ENCODE data around the gene ARHGAP25.
A peak's percentile ranks its signal among the peaks of the same experiment; 100 is the strongest.

Gene ARHGAP25

DNA sequence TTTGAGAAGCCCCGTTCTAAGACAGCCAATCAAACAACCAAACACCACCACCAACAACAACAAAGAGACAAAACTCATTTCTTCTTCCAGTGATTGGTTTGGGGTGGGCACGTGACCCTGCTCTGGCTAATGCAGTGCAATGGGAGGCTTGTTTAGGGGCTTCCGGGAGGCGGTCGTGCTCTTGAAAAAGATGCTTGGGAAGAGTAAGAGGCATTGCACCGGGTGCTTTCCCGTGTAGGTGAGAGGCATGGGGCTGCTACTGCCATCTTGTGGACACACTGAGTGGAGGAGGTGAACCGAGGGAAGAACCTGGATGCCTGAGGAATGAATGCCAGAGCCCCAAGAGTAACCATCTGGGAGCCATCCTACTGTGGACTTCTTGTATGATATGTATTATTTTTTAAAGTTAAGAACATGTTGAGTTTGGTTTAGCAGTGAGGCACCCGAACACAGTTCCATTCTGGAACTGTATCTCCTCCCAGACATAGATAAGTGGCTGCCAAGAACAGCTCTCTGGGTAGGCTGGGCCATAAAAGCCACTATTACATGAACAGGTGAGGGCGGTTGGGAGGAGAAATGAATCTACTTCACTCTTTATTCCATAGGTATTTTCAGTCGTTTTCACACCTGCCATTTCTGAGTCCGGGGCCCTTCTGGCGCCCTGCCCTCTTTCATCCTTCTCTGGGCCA, 19.1 kb upstream of the ARHGAP25 start:
- TF ChIP-seq, protein P1, sequence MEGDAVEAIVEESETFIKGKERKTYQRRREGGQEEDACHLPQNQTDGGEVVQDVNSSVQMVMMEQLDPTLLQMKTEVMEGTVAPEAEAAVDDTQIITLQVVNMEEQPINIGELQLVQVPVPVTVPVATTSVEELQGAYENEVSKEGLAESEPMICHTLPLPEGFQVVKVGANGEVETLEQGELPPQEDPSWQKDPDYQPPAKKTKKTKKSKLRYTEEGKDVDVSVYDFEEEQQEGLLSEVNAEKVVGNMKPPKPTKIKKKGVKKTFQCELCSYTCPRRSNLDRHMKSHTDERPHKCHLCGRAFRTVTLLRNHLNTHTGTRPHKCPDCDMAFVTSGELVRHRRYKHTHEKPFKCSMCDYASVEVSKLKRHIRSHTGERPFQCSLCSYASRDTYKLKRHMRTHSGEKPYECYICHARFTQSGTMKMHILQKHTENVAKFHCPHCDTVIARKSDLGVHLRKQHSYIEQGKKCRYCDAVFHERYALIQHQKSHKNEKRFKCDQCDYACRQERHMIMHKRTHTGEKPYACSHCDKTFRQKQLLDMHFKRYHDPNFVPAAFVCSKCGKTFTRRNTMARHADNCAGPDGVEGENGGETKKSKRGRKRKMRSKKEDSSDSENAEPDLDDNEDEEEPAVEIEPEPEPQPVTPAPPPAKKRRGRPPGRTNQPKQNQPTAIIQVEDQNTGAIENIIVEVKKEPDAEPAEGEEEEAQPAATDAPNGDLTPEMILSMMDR (IDR thresholded peaks at IDR 0.05; ENCODE audit: borderline replicate concordance, control extremely low read depth, extremely low read depth, insufficient read depth, missing control alignments), result peak; percentile 65
- peak; percentile 52 for DNase-seq (ENCODE audit: low spot score)
- in situ Hi-C loops (cut with MboI; ENCODE audit: low sequenced_read_pairs, unreplicated experiment), result loop anchor here (25.0 kb wide), 1 partner anchor 228 kb away; no protein-coding TSS in a partner anchor

- in situ Hi-C loops (cut with MboI; ENCODE audit: low sequenced_read_pairs, unreplicated experiment), result loop anchor here (25.0 kb wide), 1 partner anchor 229 kb away; no protein-coding TSS in a partner anchor
- DNase-seq (ENCODE audit: low spot score), result no peak
- TF ChIP-seq, protein P1 (IDR thresholded peaks at IDR 0.05; ENCODE audit: borderline replicate concordance, control extremely low read depth, extremely low read depth, insufficient read depth, missing control alignments), result no peak
Observed at GRCh38 chr2:68716604-68717304, 17.9 kb upstream of the ARHGAP25 start.

GRCh38 chr2:68717305-68717661, 17.3 kb upstream of the ARHGAP25 start:
- in situ Hi-C loops (cut with MboI; ENCODE audit: low sequenced_read_pairs, unreplicated experiment), result loop anchor here (25.0 kb wide), 1 partner anchor 230 kb away; no protein-coding TSS in a partner anchor
- TF ChIP-seq, protein P1 (IDR thresholded peaks at IDR 0.05; ENCODE audit: borderline replicate concordance, control extremely low read depth, extremely low read depth, insufficient read depth, missing control alignments), result no peak
- DNase-seq (ENCODE audit: low spot score), result no peak

- TF ChIP-seq, protein P1 (IDR thresholded peaks at IDR 0.05; ENCODE audit: borderline replicate concordance, control extremely low read depth, extremely low read depth, insufficient read depth, missing control alignments), result no peak
- in situ Hi-C loops (cut with MboI; ENCODE audit: low sequenced_read_pairs, unreplicated experiment), result loop anchor here (25.0 kb wide), 1 partner anchor 233 kb away; no protein-coding TSS in a partner anchor
Observed at GRCh38 chr2:68719912-68720311, 14.7 kb upstream of the ARHGAP25 start.

DNA sequence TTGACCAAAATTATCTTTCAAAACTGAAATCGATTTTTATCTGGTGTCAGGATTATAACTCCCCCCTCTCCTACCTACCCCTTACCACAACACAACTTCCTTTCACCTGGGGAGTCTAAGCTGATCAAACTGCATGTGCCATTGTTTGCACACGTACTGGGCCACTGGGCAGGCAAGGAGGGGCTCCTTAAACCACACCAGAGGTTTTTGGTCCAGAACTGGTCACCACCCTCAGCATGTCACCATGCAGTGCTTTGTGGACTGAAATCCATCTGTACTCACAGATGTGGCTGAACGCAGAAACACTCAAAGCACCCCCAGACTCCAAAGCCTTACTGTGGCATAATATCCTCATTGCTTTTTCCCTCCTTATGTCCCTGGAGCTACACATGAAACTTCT, 13.9 kb upstream of the ARHGAP25 start:
- TF ChIP-seq, protein P1 (IDR thresholded peaks at IDR 0.05; ENCODE audit: borderline replicate concordance, control extremely low read depth, extremely low read depth, insufficient read depth, missing control alignments), result no peak
- DNase-seq (ENCODE audit: low spot score), result no peak
- in situ Hi-C loops (cut with MboI; ENCODE audit: low sequenced_read_pairs, unreplicated experiment), result loop anchor here (25.0 kb wide), 1 partner anchor 233 kb away; no protein-coding TSS in a partner anchor

More at GRCh38 chr2:68719912-68720311, 14.7 kb upstream of the ARHGAP25 start:
- DNase-seq (ENCODE audit: low spot score), result no peak

DNA sequence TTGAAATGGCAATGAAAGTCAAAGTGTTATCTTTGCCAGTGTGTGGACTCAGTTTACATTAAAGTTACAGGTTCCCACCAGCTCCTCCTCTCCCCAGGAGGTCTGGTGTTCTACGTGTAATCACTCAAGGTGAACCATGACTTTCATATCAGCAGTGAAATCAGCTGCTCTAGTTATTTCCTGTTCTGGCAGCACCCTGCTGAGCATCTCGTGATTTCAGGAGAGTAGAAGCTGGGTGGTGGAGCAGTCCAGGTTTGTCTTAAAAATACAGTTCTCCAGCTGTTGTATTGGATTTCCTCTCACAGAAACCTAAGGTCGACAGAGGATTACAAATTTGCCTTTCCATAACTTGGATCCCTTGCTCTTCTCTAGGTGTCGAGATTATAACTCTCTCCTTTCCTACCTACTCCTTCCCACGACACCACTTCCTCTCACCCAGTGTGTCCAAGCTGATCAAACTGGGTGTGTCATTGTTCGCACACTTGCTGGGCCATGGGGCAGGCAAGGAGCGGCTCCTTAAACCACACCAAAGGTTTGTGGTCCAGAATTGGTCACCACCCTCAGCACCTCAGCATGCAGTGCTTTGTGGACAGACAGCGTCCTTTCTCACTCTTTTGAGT, 13.0 kb upstream of the ARHGAP25 start:
- in situ Hi-C loops (cut with MboI; ENCODE audit: low sequenced_read_pairs, unreplicated experiment), result loop anchor here (25.0 kb wide), 1 partner anchor 234 kb away; no protein-coding TSS in a partner anchor
- DNase-seq (ENCODE audit: low spot score), result no peak

More for the DNA sequence above, 13.0 kb upstream of the ARHGAP25 start:
- TF ChIP-seq, protein P1 (IDR thresholded peaks at IDR 0.05; ENCODE audit: borderline replicate concordance, control extremely low read depth, extremely low read depth, insufficient read depth, missing control alignments), result no peak

All from GM13976 (cell line).